BLaER1 (cell line): ENCODE results near the gene OR2T2.
"Not testable (repeated sequence)": the region's sequence is repeated elsewhere in the genome, so short reads cannot be mapped to it uniquely, and the experiment has no call there.

Experiments used
- H3K27ac ChIP-seq: shearing (Covaris generic); formaldehyde crosslinking; 2 replicates; pipeline ENCODE4 v1.8.1; 2022
- H3K27me3 ChIP-seq: shearing (Covaris generic); formaldehyde crosslinking; 2 replicates; pipeline ENCODE4 v1.8.1; 2022
- H3K36me3 ChIP-seq: shearing (Covaris generic); formaldehyde crosslinking; 2 replicates; pipeline ENCODE4 v1.8.1; 2022
- H3K4me1 ChIP-seq: shearing (Covaris generic); formaldehyde crosslinking; 2 replicates; pipeline ENCODE4 v1.8.1; 2022
- H3K4me2 ChIP-seq: shearing (Covaris generic); formaldehyde crosslinking; 2 replicates; pipeline ENCODE4 v1.8.1; 2022
- H3K4me3 ChIP-seq: shearing (Covaris generic); formaldehyde crosslinking; 2 replicates; pipeline ENCODE4 v1.8.1; 2022
- H3K9ac ChIP-seq: shearing (Covaris generic); formaldehyde crosslinking; 2 replicates; pipeline ENCODE4 v1.8.1; 2022
- H3K9me3 ChIP-seq: shearing (Covaris generic); formaldehyde crosslinking; 2 replicates; pipeline ENCODE4 v1.8.1; 2022
- H4K20me1 ChIP-seq: shearing (Covaris generic); formaldehyde crosslinking; 2 replicates; pipeline ENCODE4 v1.8.1; 2022

Gene OR2T2

DNA sequence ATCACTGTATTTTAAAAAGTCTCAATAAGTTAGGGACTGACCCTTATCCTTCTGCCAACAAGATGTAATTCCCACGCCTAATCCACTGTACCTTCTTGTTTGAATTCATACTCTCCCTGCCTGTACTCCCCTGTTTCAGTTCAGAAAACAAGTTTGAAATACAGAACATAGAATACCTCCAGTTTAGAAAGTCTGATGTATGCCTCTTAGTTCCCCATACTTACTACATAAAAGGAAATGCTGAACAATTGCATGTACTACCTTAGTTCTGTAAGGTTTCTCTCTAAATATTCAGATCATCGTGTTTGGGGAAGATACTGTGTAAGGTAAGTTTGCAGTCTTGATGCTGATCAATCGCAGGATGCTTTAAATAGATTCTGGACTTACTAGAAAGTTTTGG is 9.1 kb upstream of the OR2T2 start:
- not testable (repeated sequence) for H3K36me3 ChIP-seq, H3K27me3 ChIP-seq, H4K20me1 ChIP-seq, H3K4me1 ChIP-seq, H3K4me2 ChIP-seq, H3K4me3 ChIP-seq, H3K9ac ChIP-seq, H3K9me3 ChIP-seq, H3K27ac ChIP-seq

- H3K9me3 ChIP-seq, H3K4me1 ChIP-seq, H3K27ac ChIP-seq, H3K9ac ChIP-seq, H4K20me1 ChIP-seq, H3K36me3 ChIP-seq, H3K4me2 ChIP-seq, H3K27me3 ChIP-seq, H3K4me3 ChIP-seq: not testable (repeated sequence)
These were observed 6.8 kb upstream of the OR2T2 start for GRCh38 chr1:248438668-248439067.

GRCh38 chr1:248439283-248439682 is 6.2 kb upstream of the OR2T2 start:
- H3K27me3 ChIP-seq, H3K27ac ChIP-seq, H3K4me2 ChIP-seq, H3K4me3 ChIP-seq, H3K36me3 ChIP-seq, H3K9ac ChIP-seq, H3K4me1 ChIP-seq, H3K9me3 ChIP-seq, H4K20me1 ChIP-seq: not testable (repeated sequence)

- H4K20me1 ChIP-seq, result not testable (repeated sequence)
These were observed 2.7 kb upstream of the OR2T2 start for GRCh38 chr1:248442500-248443277.

GRCh38 chr1:248444603-248445002 is 834 bp upstream of the OR2T2 start:
- not testable (repeated sequence) for H3K9ac ChIP-seq, H3K4me1 ChIP-seq, H4K20me1 ChIP-seq, H3K27me3 ChIP-seq, H3K9me3 ChIP-seq, H3K27ac ChIP-seq, H3K36me3 ChIP-seq, H3K4me2 ChIP-seq, H3K4me3 ChIP-seq

More at GRCh38 chr1:248442500-248443277, 2.7 kb upstream of the OR2T2 start:
- not testable (repeated sequence) for H3K9ac ChIP-seq, H3K9me3 ChIP-seq, H3K36me3 ChIP-seq, H3K4me3 ChIP-seq, H3K4me1 ChIP-seq, H3K27me3 ChIP-seq, H3K27ac ChIP-seq, H3K4me2 ChIP-seq

- not testable (repeated sequence) for H3K27ac ChIP-seq, H3K4me1 ChIP-seq, H3K9me3 ChIP-seq, H3K36me3 ChIP-seq, H3K4me2 ChIP-seq, H3K27me3 ChIP-seq, H4K20me1 ChIP-seq, H3K4me3 ChIP-seq, H3K9ac ChIP-seq
These were observed 3.1 kb downstream of the OR2T2 start for GRCh38 chr1:248448409-248449074.

DNA sequence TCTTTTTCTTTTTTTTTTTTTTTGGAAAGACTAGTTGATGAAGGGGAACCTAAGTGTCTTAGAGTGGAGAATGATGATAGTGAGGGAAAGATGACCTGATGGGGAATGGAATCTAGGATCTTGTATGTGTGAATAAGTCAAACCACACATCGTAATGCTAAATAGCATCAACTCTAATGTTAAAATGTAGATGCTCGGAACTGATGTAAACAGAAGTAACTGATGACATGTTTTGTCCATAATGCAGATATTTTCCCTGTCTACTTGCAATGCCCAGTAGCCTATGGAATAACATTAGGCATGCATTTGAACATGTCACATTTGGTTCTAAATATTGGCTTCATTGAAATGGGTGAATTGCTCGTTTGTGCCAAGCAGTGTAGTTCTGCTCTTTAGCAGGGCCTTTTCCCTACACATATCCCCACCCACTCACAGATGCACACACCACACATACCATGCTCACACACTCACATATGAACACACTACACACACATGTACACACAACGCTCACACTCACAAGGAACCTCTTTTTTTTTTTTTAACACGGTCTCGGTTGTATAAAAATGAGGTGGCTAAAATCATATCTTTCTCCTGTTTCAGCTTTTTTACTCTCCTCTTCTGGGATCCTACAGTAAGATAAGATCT is 4.5 kb downstream of the OR2T2 start:
- not testable (repeated sequence) for H4K20me1 ChIP-seq, H3K27me3 ChIP-seq, H3K9me3 ChIP-seq, H3K27ac ChIP-seq, H3K9ac ChIP-seq, H3K36me3 ChIP-seq, H3K4me2 ChIP-seq, H3K4me1 ChIP-seq, H3K4me3 ChIP-seq

- H3K27ac ChIP-seq, H3K4me1 ChIP-seq, H3K4me2 ChIP-seq, H3K36me3 ChIP-seq, H3K9me3 ChIP-seq, H3K27me3 ChIP-seq, H3K4me3 ChIP-seq, H3K9ac ChIP-seq, H4K20me1 ChIP-seq: not testable (repeated sequence)
These were observed 5.2 kb downstream of the OR2T2 start for GRCh38 chr1:248450466-248451145.

DNA sequence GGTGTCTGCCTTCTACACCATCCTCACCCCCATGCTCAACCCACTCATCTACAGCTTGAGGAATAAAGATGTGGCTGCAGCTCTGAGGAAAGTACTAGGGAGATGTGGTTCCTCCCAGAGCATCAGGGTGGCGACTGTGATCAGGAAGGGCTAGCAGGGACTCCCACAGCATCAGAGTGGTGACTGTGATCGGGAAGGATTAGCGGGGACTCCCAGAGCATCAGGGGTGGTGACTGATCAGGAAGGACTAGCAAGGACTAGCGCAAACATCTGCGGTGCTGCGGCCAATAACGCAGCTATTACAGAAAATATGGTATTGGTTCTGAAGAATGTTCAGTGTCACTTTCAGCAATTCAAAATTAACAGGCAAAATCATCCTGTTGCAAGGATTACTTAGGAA is 8.2 kb downstream of the OR2T2 start:
- not testable (repeated sequence) for H3K4me2 ChIP-seq, H3K27ac ChIP-seq, H4K20me1 ChIP-seq, H3K9ac ChIP-seq, H3K4me3 ChIP-seq, H3K27me3 ChIP-seq, H3K9me3 ChIP-seq, H3K4me1 ChIP-seq, H3K36me3 ChIP-seq

GRCh38 chr1:248455045-248455444 is 9.6 kb downstream of the OR2T2 start:
- not testable (repeated sequence) for H3K9ac ChIP-seq, H3K4me1 ChIP-seq, H3K27ac ChIP-seq, H4K20me1 ChIP-seq, H3K27me3 ChIP-seq, H3K4me3 ChIP-seq, H3K36me3 ChIP-seq, H3K4me2 ChIP-seq, H3K9me3 ChIP-seq

DNA sequence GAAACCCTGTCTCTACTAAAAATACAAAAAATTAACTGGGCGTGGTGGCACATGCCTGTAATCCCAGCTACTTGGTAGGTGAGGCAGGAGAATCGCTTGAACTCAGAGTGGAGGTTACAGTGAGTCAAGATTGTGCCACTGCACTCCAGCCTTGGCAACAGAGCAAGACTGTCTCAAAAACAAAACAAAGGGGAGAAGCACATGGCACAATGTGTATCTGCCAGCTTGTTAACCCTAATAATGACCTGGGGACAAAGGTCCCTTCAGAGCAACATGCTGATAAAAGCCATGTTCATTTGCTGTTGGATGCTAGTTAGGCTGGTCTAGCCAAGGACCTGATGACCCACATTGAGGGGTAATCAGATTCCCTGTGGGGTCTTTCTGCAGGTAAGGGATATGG is 11.2 kb downstream of the OR2T2 start:
- H3K27ac ChIP-seq, H4K20me1 ChIP-seq, H3K9me3 ChIP-seq, H3K36me3 ChIP-seq, H3K4me2 ChIP-seq, H3K4me1 ChIP-seq, H3K4me3 ChIP-seq, H3K9ac ChIP-seq, H3K27me3 ChIP-seq: not testable (repeated sequence)

DNA sequence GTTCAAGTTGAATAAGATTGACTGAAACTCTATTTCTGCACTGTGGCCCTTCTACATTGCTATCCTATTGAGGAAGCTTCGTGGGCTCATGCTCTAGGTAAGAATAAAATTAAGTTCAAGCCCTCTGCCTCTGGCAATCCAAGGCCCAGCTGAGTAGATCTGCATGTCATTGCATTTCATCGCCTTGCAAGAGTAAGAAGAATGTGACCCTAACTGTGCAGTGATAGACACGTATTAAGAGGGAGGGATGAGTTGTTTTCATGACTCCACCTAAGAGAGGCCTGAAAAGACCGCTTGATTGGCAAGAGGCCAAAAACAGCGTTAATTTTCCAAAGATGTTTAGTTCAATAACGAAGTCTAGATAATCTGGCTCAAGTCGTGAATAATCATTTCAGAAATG is 13.7 kb downstream of the OR2T2 start:
- H3K4me3 ChIP-seq, H3K4me2 ChIP-seq, H3K9me3 ChIP-seq, H3K27me3 ChIP-seq, H3K4me1 ChIP-seq, H3K9ac ChIP-seq, H4K20me1 ChIP-seq, H3K27ac ChIP-seq, H3K36me3 ChIP-seq: not testable (repeated sequence)
